EH (cell line): ENCODE measurements around the gene XPR1.

Source experiments
- DNase-seq: peaks from one replicate; pipeline ENCODE4 v3.0.0-alpha.2; 2015; ENCODE audit warnings: low read depth

XPR1 gene

DNA sequence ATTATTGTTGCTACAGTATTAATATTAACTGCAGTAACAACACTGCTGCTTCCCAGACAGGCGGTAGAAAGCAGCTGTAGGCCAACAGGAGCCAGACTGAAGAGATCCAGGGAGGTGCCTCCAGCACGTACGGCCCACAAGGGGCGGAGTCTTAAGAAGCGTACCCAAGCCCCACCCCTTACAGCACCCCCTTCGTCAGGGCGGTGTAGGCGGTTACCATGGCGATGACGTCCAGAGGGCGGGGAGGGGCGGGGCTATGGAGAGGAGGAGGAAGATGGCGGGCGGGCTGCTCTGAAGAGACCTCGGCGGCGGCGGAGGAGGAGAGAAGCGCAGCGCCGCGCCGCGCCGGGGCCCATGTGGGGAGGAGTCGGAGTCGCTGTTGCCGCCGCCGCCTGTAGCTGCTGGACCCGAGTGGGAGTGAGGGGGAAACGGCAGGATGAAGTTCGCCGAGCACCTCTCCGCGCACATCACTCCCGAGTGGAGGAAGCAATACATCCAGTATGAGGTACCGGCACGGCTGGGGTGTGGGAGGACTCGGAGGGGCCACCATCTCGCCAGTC is at the start of gene XPR1:
XPR1 (plus strand) TSS at position 257 of the 560 bp plus-strand sequence; CDS start at position 437, 180 bp downstream.
- peak; percentile 99 for DNase-seq

DNA sequence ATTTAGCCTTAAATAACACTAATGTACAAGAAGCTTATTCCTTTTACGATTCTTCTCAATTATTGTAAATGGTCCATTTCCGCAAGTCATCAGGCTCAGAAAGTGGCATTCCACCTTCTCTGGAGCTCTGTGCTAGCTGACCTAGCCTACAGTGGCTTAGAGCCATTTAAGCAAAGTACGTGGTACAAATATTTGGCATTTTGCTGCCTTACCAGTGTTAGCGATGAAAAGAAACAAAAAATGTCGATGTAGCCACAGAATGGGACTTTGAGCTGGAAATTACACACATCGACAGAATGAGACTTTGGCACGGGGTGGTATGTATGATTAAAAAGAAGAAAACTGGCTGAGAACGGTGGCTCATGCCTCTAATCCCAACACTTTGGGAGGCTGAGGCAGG is 47.0 kb upstream of the XPR1 start:
- DNase-seq, result no peak

- no peak for DNase-seq
Measured at GRCh38 chr1:180585994-180586359, 45.8 kb upstream of the XPR1 start.

- peak; percentile 90 for DNase-seq
Measured at GRCh38 chr1:180586671-180587155, 45.1 kb upstream of the XPR1 start.

GRCh38 chr1:180588121-180588520 is 43.7 kb upstream of the XPR1 start:
- no peak for DNase-seq

- no peak for DNase-seq
Measured at GRCh38 chr1:180590889-180591288, 40.9 kb upstream of the XPR1 start.

DNA sequence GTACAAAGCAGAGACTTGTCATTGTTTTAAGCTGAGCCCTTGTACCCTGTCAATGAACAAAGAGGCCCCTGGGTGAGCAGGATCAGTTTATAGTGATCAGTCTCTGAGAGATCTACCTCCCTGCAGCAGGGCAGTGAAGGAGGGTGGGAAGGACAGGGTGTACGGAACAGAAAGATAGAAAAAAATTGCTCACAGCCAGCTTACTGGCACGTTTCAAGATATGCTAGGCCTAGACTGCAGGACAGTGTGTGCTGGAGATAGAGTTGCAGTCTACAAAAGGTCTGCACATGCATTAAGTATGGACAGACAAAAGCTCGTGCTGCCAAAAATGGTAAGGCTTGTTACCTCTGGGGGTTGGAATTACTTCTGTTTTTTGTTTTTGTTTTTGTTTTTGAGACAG is 38.4 kb upstream of the XPR1 start:
- no peak for DNase-seq

DNA sequence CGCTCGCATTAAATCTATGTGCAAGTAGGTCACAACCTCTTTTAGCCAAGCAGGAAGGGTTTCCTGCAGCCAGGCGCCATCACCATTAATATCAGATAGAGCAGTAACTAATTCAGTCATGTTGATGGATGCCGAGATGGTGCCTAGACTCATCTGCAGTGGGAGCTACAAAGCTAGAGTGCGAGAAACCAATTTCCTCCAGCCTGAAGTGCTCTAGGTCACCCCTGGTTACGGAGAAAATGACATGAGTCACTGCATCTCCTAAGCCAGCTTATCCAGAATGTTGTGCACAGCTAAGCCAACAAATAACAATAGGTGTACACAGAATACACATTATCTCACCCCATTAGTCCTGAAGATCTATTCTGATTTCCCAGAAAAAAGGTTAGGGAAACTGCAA is 37.1 kb upstream of the XPR1 start:
- DNase-seq, result no peak

DNA sequence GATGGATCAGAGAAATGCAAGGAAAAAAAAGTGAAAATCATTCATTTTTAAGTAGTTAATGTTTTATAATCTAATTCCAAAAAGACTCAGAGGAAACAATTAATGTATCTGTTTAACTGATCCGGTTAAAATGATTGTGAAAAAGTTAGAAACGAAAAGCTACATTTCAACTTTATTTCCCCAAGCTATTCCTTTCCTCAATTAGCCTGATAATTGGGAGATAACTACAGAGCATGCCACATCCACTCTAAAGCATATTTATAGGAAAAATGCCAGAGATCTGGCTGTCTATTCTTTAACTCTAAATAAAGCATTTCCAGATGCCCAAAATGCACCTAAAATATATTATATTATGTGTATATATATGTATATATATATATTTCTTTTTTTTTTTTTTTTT is 35.9 kb upstream of the XPR1 start:
- DNase-seq, result no peak

GRCh38 chr1:180597520-180597919 is 34.3 kb upstream of the XPR1 start:
- no peak for DNase-seq

- DNase-seq, result peak; percentile 32
Measured at GRCh38 chr1:180598333-180598974, 33.4 kb upstream of the XPR1 start.

DNA sequence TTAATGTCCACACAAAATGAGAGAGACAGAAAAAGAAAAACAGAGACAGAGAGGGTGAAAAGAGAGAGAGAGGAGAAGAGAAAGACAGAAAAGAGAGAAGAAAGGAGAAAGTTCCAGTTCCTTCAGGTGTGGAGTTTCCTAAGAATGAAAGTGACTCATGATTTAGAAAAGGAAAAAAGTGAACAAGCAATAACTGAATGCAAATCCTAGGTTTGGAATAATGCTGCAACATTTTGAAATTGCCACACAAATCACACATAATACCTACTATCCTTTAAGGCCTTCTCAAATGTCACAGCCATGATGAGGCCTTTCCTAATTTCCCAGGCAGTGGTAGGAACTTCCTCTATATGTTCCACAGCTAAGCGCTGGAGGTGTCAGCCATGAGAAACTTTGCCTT is 31.5 kb upstream of the XPR1 start:
- no peak for DNase-seq

DNA sequence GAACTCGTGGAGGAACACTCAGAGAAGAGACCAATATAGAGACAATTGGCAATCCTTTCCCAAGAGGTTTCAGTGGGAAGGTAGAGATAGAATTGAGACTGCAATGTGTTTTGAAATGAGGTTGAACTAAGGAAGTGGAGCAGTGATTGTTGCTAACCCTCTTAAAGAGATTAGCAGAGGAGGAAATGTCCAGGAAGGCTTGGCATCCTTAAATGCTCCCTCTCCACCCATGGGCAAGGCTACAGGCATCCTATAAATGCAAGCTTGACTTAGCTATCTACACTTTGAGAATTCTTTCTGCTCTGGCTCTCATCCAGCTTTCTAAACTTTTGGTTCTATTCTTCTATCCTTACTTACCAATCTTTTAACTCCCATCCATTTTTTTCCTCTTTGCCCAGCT is 30.3 kb upstream of the XPR1 start:
- DNase-seq, result no peak

- DNase-seq, result no peak
Measured at GRCh38 chr1:180603223-180603849, 28.5 kb upstream of the XPR1 start.

DNA sequence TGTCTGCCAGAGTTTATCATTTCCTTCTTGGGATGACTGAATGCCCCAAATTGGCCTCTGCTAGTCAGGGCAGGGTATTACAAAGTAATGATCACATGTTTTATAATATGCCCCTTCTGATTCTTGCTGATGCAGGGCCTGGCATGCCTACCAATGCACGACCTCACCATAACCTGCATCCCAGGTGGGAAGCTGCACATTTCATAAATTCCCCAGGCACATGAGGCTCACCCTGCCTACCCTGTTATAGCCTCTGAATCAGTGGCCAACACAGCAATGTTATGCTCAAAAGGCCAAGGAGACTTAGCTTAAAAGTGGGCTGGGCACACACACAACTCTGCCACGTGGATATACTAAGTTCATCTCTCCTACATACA is 28.0 kb upstream of the XPR1 start:
- no peak for DNase-seq

- no peak for DNase-seq
Measured at GRCh38 chr1:180606155-180606554, 25.7 kb upstream of the XPR1 start.

- peak; percentile 39 for DNase-seq
Measured at GRCh38 chr1:180609643-180610555, 21.9 kb upstream of the XPR1 start.

DNA sequence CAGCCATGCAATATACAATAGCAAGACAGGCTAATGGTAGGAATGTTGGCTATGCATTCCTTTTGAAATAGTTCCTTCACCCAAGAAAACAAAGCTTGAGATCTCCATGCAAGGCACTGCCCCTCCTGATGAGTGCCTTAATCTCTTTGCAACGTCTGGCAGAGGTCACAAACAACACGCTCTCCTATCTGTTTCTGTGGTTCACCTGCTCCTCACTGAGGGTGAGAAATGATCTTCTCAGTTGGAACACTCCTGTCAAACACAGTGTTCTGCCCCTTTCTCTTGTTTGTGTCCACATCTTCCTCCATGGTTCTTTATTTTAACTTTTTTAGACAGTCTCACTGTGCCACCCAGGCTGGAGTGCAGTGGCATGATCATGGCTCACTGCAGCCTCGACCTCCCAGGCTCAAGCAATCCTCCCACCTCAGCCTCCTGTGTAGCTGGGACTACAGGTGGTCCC is 21.2 kb upstream of the XPR1 start:
- DNase-seq, result peak; percentile 40

DNA sequence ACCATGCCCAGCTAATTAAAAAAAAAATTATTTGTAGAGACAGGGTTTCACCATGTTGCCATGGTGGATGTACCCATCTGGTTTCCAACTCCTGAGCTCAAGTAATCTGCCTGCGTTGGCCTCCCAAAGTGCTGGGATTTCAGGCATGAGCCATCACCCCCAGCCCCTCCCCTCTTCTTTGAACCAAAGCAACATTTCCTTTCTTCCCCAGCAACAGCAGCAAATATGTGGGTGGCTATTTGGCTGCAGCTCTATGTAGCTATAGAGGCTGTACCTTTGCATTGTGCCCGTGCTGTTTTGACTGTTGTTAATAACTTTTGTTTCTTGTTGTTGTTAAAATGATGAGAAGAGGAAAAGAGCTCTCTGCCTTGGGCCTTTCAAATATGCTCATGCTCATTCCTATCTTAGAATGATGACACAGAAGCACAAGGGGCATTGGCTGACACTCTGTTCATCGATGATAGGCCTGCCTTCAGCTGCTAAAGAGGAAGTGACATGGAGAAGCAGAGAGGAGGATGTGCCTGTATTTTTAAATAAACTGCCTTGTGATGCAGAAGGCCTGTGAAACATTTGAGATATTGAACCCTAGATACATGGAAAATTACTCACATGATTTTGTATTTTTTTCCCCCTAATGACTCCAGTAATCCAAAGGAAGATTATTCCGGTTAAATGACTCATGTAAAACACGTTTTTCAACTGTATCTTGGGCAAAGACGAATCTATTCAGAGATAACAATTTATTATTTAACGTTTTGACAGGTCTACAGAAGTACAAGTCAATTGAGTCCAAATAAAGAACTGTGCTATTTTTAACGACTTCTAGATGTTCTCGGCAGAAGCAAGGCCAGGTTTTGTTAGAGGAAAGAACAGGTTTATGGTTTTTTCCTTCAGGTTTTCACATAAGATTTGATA is 20.5 kb upstream of the XPR1 start:
- DNase-seq, result peak; percentile 66

GRCh38 chr1:180612632-180613031 is 19.2 kb upstream of the XPR1 start:
- DNase-seq, result no peak

DNA sequence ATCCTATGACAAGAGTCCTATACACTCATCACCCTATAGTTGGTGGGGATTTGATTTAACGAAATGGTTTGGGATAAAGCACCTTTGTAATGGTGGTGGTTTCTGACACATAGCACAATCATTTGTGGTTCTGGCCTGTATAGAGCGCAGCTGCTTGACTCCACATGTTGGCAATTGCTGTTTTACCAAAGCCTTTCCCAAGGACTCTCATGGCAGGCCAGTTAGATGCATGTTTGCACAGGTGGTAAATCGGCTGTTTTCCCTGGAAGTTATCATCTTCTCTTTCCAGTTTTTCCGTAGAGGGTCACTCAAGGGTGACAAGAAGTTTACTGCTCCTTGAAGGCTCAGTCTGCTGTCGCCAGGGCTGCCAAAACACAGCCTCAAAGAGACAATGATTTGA is 17.1 kb upstream of the XPR1 start:
- DNase-seq, result no peak
